GM18909 (cell line): ENCODE data around the gene HOOK1.
"Not testable (repeated sequence)": the region's sequence is repeated elsewhere in the genome, so short reads cannot be mapped to it uniquely, and the experiment has no call there.

Experiments
- ATAC-seq: cut with Tn5 transposase; IDR thresholded peaks from one replicate; pipeline ENCODE4 v1.9.1; 2021; ENCODE audit warnings: mild to moderate bottlenecking; ENCODE audit not compliant: unreplicated experiment, poor library complexity

The HOOK1 gene

GRCh38 chr1:59880735-59881134, 66.0 kb downstream of the HOOK1 start:
- ATAC-seq = no peak

- no peak for ATAC-seq
Measured at GRCh38 chr1:59885160-59885832, 70.5 kb downstream of the HOOK1 start.

GRCh38 chr1:59892841-59893811, 78.4 kb downstream of the HOOK1 start:
- ATAC-seq = no peak

DNA sequence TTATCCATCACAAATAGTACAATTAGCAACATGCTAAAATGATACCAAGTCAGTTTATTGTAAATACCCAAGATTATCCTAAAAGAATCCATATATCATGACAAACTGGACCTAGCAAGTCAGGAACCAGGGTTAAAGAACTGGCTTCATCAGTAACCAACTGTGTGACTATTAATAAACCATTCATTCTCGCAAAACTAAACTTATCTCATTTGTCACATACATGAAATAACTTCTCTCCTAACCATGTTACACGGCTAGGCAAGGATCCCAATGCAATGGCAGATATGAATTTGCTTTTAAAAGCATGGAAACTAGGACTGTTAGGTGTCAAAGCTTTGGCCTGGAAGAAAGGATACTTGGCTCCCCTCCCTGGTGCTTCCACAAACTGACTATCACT, 82.4 kb downstream of the HOOK1 start:
- ATAC-seq = no peak

DNA sequence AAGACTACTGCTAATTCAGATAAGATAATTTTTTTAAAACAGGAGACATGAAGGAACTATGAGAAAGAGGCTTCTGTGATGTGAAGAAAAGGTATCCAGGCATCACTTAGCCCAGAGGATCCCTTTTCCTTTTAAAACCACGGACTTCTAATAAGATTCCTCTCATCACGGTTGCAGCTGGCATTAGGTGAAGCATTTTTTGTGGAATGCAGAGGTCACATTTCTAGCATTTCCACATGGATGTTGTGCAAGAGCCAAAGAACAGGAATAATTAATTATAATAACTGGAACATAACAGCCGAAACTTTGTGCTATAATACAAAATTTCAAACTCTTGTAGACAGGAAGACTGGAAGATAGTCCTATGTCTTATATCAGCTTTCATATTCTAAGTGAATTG, 84.2 kb downstream of the HOOK1 start:
- ATAC-seq = no peak

GRCh38 chr1:59900640-59901039, 85.9 kb downstream of the HOOK1 start:
- no peak for ATAC-seq

DNA sequence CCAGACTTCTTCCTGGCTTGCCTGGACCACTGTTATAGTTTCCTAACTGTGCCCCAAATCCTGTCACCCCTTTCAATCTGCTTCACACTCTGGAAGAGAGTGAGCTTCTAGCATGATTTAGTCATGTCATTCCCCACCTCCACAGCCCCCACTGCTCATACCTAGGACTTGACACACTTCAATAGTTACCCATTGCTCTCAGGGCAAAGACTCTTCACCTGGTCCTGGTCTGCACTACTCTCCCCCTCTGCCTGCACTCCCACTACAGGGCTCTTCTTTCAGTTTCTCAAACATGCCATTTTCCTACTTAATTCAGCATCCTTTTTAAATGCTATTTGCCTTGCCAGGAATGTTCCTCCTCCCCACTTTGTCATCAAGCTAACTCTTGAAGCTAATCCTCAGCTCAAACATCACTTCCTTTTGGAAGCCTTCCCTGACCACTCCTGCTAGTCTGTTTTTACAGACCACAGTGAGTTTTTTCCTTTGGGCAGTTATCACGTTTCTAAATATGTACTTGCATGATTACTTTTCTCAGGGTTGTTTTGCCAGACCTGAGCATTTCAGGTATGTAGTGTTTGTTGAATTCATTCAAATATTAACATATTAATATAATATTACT, 87.1 kb downstream of the HOOK1 start:
- ATAC-seq = no peak

DNA sequence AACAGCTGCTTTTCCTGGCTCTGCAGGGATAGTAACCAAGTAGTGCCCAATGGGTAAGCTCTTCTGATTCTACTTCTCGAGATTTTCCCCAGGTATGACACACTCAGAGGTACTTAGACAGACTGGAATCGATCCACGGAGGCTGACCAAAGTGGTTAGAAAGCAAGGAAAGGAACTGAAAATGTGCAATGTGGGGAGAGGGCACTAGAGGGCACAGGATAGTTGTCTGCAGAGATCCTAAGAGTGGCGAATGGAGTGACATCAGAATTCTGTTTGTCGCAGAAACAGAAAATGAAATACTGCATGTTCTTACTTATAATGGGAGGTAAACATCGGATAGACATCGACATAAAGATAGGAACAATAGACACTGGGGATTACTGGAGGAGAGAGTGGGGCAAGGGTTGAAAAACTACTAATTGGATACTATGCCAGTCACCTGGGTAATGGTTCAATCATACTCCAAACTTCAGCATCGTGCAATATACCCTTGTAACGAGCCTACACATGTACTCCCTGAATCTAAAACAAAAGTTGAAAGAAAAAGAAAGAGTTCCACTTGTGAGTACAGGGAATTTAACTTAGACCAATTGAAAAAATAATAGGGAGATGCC, 88.5 kb downstream of the HOOK1 start:
- peak; percentile 88 for ATAC-seq

GRCh38 chr1:59906931-59907330, 92.2 kb downstream of the HOOK1 start:
- no peak for ATAC-seq

- ATAC-seq = no peak
Measured at GRCh38 chr1:59908084-59908483, 93.3 kb downstream of the HOOK1 start.

GRCh38 chr1:59908682-59909081, 93.9 kb downstream of the HOOK1 start:
- no peak for ATAC-seq

- ATAC-seq = not testable (repeated sequence)
Measured at GRCh38 chr1:59914791-59915286, 100.1 kb downstream of the HOOK1 start.

GRCh38 chr1:59915516-59915915, 100.8 kb downstream of the HOOK1 start:
- no peak for ATAC-seq

DNA sequence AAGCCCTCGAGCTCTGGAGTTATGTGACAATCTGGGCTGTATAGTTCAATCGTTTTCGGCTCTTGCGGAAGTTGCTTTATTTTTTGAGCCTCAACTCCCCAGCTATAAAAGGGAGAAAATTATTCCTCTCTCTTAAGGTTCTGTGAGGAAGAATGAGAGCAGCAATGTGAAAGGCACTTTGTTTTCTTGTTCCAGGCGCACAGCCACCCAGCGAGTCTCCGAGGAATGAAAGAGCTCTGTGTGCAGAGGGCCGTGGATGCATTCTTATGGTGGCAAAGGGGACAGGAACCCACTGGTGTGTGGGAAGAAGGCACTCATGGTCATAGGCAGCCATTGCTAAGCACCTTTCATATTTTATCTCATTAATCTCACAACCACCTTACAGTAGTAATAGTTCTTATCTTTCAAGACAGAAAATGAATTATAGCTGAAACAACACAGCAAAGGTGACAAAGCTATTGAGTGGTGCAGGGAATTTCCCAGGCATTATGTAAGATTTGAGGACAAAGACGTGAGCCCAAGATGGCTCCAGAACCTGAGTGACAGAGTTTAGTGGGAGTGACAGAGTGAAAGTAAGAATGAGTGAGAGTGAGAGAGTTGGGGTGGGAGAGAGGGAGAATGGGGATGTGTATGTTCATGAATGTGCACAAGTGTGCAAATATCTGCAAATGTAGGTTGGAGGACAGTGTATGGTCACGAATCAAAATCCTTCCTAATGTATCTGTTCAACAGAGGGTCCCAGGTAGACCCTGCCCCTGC, 102.5 kb downstream of the HOOK1 start:
- no peak for ATAC-seq

- ATAC-seq = no peak
Measured at GRCh38 chr1:59917785-59918180, 103.0 kb downstream of the HOOK1 start.

- ATAC-seq = no peak
Measured at GRCh38 chr1:59919746-59920145, 105.0 kb downstream of the HOOK1 start.

DNA sequence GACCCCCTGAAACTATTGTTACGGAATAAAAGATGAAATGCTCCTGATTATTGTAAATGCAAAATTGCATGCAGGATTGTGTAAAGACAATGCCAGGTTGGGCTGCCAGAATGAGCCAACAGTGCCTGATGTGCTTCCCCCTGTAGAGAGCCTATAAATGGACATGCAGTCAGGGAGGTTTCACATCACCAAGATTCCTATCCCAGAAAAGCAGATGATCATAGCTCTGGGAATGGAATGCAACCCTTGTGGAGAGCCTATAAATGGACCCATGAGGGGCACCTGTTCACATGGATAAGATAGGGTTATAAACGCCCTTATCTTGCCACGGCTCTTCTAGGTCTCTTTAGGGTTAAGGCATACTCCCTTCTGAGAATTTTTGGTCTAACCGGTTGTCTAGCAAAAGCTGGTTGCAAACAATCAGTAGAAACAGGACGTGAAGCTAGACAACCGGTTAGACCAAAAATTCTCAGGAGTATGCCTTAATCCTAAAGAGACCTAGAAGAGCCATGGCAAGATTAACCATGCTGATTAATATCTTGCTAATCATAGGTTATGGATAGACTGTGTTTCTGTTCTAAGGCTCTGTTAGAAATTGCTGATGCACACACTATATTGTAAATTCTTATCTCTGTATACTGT, 106.6 kb downstream of the HOOK1 start:
- not testable (repeated sequence) for ATAC-seq

DNA sequence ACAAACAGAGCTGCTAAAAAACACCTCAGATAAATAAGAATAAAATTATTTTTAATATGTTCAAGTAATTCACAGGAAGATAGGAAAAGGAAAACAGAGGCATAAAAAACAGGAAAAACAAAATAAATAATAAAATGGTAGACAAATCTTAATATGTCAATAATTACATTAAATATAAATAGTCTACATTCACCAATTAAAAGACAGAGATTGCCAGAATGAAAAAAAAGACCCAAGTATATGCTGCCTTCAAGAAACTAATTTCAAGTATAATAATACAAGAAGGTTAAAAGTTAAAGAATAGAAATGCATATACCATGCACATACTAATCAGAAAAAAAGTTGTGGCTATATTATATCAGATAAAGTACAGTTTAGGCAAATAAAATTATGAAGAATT, 109.9 kb downstream of the HOOK1 start:
- no peak for ATAC-seq
